ENCODE measurements around the gene VTA1.

The VTA1 gene

GRCh38 chr6:142117366-142117765 lies 29.7 kb upstream of the VTA1 start:
- Histone ChIP-seq H3K4me1 (ENCODE audit: insufficient read depth, low read length) (no peaks in the 10 kb centered on the region), H3K27ac (ENCODE audit: low read length) (no peak overlapping the region), H3K79me2 (ENCODE audit: insufficient read depth, low read length) (no peaks in the 10 kb centered on the region), H3K36me3 (ENCODE audit: insufficient read depth, low read length) (no peaks in the 10 kb centered on the region), H3K9me3 (ENCODE audit: insufficient read depth, low read length, severe bottlenecking) (no peaks in the 10 kb centered on the region), H4K20me1 (ENCODE audit: insufficient read depth, low read length) (no peaks in the 10 kb centered on the region), H3K27me3 (ENCODE audit: insufficient read depth, low read length, poor library complexity) (no peaks in the 10 kb centered on the region), H3K4me2 (ENCODE audit: insufficient read depth, low read length) (no peak overlapping the region), H3K4me3 (ENCODE audit: low read depth in 1 of 2, low read length in 2 of 2) (no peak overlapping the region), H3K9ac (ENCODE audit: low read depth, low read length) (no peak overlapping the region), H2AFZ (ENCODE audit: low read depth, low read length) (no peak overlapping the region)
- DNase-seq (no peak), ATAC-seq (ENCODE audit: insufficient read depth, low read depth) (no peak)
- TF ChIP-seq CTCF (IDR thresholded peaks at IDR 0.05; ENCODE audit: borderline replicate concordance, extremely low read depth, low read length, poor library complexity, severe bottlenecking) (no peak), EZH2 (IDR thresholded peaks at IDR 0.05; ENCODE audit: borderline replicate concordance, low read depth, low read length, severe bottlenecking) (no peak)

GRCh38 chr6:142118328-142118727 lies 28.7 kb upstream of the VTA1 start:
- H3K79me2 ChIP-seq (ENCODE audit: insufficient read depth, low read length), result no peaks in the 10 kb centered on the region
- no peak for ATAC-seq (ENCODE audit: insufficient read depth, low read depth)
- H3K27ac ChIP-seq (ENCODE audit: low read length), result no peak overlapping the region
- H3K9me3 ChIP-seq (ENCODE audit: insufficient read depth, low read length, severe bottlenecking), result no peaks in the 10 kb centered on the region
- no peaks in the 10 kb centered on the region for H4K20me1 ChIP-seq (ENCODE audit: insufficient read depth, low read length)
- no peak for DNase-seq
- H2AFZ ChIP-seq (ENCODE audit: low read depth, low read length), result no peak overlapping the region
- TF ChIP-seq CTCF (IDR thresholded peaks at IDR 0.05; ENCODE audit: borderline replicate concordance, extremely low read depth, low read length, poor library complexity, severe bottlenecking) (no peak), EZH2 (IDR thresholded peaks at IDR 0.05; ENCODE audit: borderline replicate concordance, low read depth, low read length, severe bottlenecking) (no peak)
- H3K4me2 ChIP-seq (ENCODE audit: insufficient read depth, low read length), result no peak overlapping the region
- H3K4me1 ChIP-seq (ENCODE audit: insufficient read depth, low read length), result no peaks in the 10 kb centered on the region
- H3K4me3 ChIP-seq (ENCODE audit: low read depth in 1 of 2, low read length in 2 of 2), result no peak overlapping the region
- no peaks in the 10 kb centered on the region for H3K27me3 ChIP-seq (ENCODE audit: insufficient read depth, low read length, poor library complexity)
- no peak overlapping the region for H3K9ac ChIP-seq (ENCODE audit: low read depth, low read length)
- no peaks in the 10 kb centered on the region for H3K36me3 ChIP-seq (ENCODE audit: insufficient read depth, low read length)

GRCh38 chr6:142118925-142119324 lies 28.1 kb upstream of the VTA1 start:
- Histone ChIP-seq H3K4me2 (ENCODE audit: insufficient read depth, low read length) (no peak overlapping the region), H3K9ac (ENCODE audit: low read depth, low read length) (no peak overlapping the region), H4K20me1 (ENCODE audit: insufficient read depth, low read length) (no peaks in the 10 kb centered on the region), H3K79me2 (ENCODE audit: insufficient read depth, low read length) (no peaks in the 10 kb centered on the region), H3K36me3 (ENCODE audit: insufficient read depth, low read length) (no peaks in the 10 kb centered on the region), H3K27me3 (ENCODE audit: insufficient read depth, low read length, poor library complexity) (no peaks in the 10 kb centered on the region), H2AFZ (ENCODE audit: low read depth, low read length) (no peak overlapping the region), H3K4me1 (ENCODE audit: insufficient read depth, low read length) (no peaks in the 10 kb centered on the region), H3K4me3 (ENCODE audit: low read depth in 1 of 2, low read length in 2 of 2) (no peak overlapping the region), H3K9me3 (ENCODE audit: insufficient read depth, low read length, severe bottlenecking) (no peaks in the 10 kb centered on the region), H3K27ac (ENCODE audit: low read length) (no peak overlapping the region)
- DNase-seq, result no peak
- no peak for ATAC-seq (ENCODE audit: insufficient read depth, low read depth)
- no peak for TF ChIP-seq EZH2 (IDR thresholded peaks at IDR 0.05; ENCODE audit: borderline replicate concordance, low read depth, low read length, severe bottlenecking)

GRCh38 chr6:142121342-142121741 lies 25.7 kb upstream of the VTA1 start:
- Histone ChIP-seq H3K36me3 (ENCODE audit: insufficient read depth, low read length) (no peaks in the 10 kb centered on the region), H2AFZ (ENCODE audit: low read depth, low read length) (no peak overlapping the region), H3K27ac (ENCODE audit: low read length) (no peak overlapping the region), H3K4me1 (ENCODE audit: insufficient read depth, low read length) (no peaks in the 10 kb centered on the region), H4K20me1 (ENCODE audit: insufficient read depth, low read length) (no peaks in the 10 kb centered on the region), H3K79me2 (ENCODE audit: insufficient read depth, low read length) (no peaks in the 10 kb centered on the region), H3K4me2 (ENCODE audit: insufficient read depth, low read length) (no peak overlapping the region), H3K27me3 (ENCODE audit: insufficient read depth, low read length, poor library complexity) (no peaks in the 10 kb centered on the region), H3K9ac (ENCODE audit: low read depth, low read length) (no peak overlapping the region), H3K4me3 (ENCODE audit: low read depth in 1 of 2, low read length in 2 of 2) (no peak overlapping the region), H3K9me3 (ENCODE audit: insufficient read depth, low read length, severe bottlenecking) (no peaks in the 10 kb centered on the region)
- TF ChIP-seq EZH2 (IDR thresholded peaks at IDR 0.05; ENCODE audit: borderline replicate concordance, low read depth, low read length, severe bottlenecking), result no peak
- TF ChIP-seq CTCF (IDR thresholded peaks at IDR 0.05; ENCODE audit: borderline replicate concordance, extremely low read depth, low read length, poor library complexity, severe bottlenecking), result no peak
- no peak for ATAC-seq (ENCODE audit: insufficient read depth, low read depth)
- DNase-seq, result no peak
